ENCODE results near the gene TMOD2.

The TMOD2 gene

GRCh38 chr15:51833772-51834171 lies 82.4 kb downstream of the TMOD2 start:
- no peak for TF ChIP-seq CTCF (IDR thresholded peaks at IDR 0.05; ENCODE audit: control extremely low read depth, extremely low read depth, low read depth, missing control alignments)
- CTCF ChIA-PET = interaction anchor here (1.0 to 1.9 kb wide), 4 partner anchors 9 to 24 kb away, joined by 3 to 4 read pairs (median 4); no protein-coding TSS in a partner anchor
- no peak for DNase-seq (ENCODE audit: extremely low spot score)
- POLR2A ChIA-PET = no interaction called here

- no peak for TF ChIP-seq CTCF (IDR thresholded peaks at IDR 0.05; ENCODE audit: control extremely low read depth, extremely low read depth, low read depth, missing control alignments)
- peak; percentile 19 for DNase-seq (ENCODE audit: extremely low spot score)
- CTCF ChIA-PET = interaction anchor here (1.7 to 2.1 kb wide), 3 partner anchors 11 to 61 kb away, joined by 5 to 6 read pairs (median 5); no protein-coding TSS in a partner anchor
- POLR2A ChIA-PET = no interaction called here
Observed at GRCh38 chr15:51837792-51838251, 86.4 kb downstream of the TMOD2 start.

GRCh38 chr15:51838270-51838669 lies 86.9 kb downstream of the TMOD2 start:
- CTCF ChIA-PET = interaction anchor here (1.7 to 2.1 kb wide), 3 partner anchors 11 to 61 kb away, joined by 5 to 6 read pairs (median 5); no protein-coding TSS in a partner anchor
- DNase-seq (ENCODE audit: extremely low spot score) = no peak
- no peak for TF ChIP-seq CTCF (IDR thresholded peaks at IDR 0.05; ENCODE audit: control extremely low read depth, extremely low read depth, low read depth, missing control alignments)
- POLR2A ChIA-PET = no interaction called here

- DNase-seq (ENCODE audit: extremely low spot score) = no peak
- no peak for TF ChIP-seq CTCF (IDR thresholded peaks at IDR 0.05; ENCODE audit: control extremely low read depth, extremely low read depth, low read depth, missing control alignments)
- POLR2A ChIA-PET = no interaction called here
- CTCF ChIA-PET = interaction anchor here (0.8 to 1.8 kb wide), 4 partner anchors 10 to 387 kb away, joined by 3 to 5 read pairs (median 4); no protein-coding TSS in a partner anchor
Observed at GRCh38 chr15:51840692-51841091, 89.3 kb downstream of the TMOD2 start.

- POLR2A ChIA-PET = no interaction called here
- CTCF ChIA-PET = interaction anchor here (1.1 to 1.8 kb wide), 3 partner anchors 10 to 386 kb away, joined by 3 to 5 read pairs (median 4); no protein-coding TSS in a partner anchor
- TF ChIP-seq CTCF (IDR thresholded peaks at IDR 0.05; ENCODE audit: control extremely low read depth, extremely low read depth, low read depth, missing control alignments) = no peak
- DNase-seq (ENCODE audit: extremely low spot score) = no peak
Observed at GRCh38 chr15:51841406-51842040, 90.1 kb downstream of the TMOD2 start.

- POLR2A ChIA-PET = interaction anchor here (1.1 kb wide), 1 partner anchor 94 kb away, joined by 6 read pairs; no protein-coding TSS in a partner anchor
- no peak for TF ChIP-seq CTCF (IDR thresholded peaks at IDR 0.05; ENCODE audit: control extremely low read depth, extremely low read depth, low read depth, missing control alignments)
- no peak for DNase-seq (ENCODE audit: extremely low spot score)
- CTCF ChIA-PET = interaction anchor here (1.1 to 4.6 kb wide), 6 partner anchors 9 to 385 kb away, joined by 3 to 26 read pairs (median 4); no protein-coding TSS in a partner anchor
Observed at GRCh38 chr15:51842265-51842664, 90.9 kb downstream of the TMOD2 start.

Measured in GM10248 (cell line).